ENCODE results near the gene GRM2.

Gene GRM2

DNA sequence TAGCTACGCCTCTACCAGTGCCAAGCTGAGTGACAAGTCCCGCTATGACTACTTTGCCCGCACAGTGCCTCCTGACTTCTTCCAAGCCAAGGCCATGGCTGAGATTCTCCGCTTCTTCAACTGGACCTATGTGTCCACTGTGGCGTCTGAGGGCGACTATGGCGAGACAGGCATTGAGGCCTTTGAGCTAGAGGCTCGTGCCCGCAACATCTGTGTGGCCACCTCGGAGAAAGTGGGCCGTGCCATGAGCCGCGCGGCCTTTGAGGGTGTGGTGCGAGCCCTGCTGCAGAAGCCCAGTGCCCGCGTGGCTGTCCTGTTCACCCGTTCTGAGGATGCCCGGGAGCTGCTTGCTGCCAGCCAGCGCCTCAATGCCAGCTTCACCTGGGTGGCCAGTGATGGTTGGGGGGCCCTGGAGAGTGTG is 5.7 kb downstream of the GRM2 start:
- DNase-seq (ENCODE audit: low read depth) = no peak
- H3K4me3 ChIP-seq (ENCODE audit: low read depth, low read length) = no peak overlapping the region
- TF ChIP-seq, protein P1, sequence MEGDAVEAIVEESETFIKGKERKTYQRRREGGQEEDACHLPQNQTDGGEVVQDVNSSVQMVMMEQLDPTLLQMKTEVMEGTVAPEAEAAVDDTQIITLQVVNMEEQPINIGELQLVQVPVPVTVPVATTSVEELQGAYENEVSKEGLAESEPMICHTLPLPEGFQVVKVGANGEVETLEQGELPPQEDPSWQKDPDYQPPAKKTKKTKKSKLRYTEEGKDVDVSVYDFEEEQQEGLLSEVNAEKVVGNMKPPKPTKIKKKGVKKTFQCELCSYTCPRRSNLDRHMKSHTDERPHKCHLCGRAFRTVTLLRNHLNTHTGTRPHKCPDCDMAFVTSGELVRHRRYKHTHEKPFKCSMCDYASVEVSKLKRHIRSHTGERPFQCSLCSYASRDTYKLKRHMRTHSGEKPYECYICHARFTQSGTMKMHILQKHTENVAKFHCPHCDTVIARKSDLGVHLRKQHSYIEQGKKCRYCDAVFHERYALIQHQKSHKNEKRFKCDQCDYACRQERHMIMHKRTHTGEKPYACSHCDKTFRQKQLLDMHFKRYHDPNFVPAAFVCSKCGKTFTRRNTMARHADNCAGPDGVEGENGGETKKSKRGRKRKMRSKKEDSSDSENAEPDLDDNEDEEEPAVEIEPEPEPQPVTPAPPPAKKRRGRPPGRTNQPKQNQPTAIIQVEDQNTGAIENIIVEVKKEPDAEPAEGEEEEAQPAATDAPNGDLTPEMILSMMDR (IDR thresholded peaks at IDR 0.05; ENCODE audit: low read depth, low read length, missing control alignments) = no peak
- in situ Hi-C loops (cut with HindIII; ENCODE audit: low sequenced_read_pairs) = no loop called here

DNA sequence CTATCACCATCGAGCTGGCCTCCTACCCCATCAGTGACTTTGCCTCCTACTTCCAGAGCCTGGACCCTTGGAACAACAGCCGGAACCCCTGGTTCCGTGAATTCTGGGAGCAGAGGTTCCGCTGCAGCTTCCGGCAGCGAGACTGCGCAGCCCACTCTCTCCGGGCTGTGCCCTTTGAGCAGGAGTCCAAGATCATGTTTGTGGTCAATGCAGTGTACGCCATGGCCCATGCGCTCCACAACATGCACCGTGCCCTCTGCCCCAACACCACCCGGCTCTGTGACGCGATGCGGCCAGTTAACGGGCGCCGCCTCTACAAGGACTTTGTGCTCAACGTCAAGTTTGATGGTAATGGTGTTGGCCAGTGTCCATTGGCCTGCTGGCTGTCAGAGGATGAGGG is 6.1 kb downstream of the GRM2 start:
- no peak overlapping the region for H3K4me3 ChIP-seq (ENCODE audit: low read depth, low read length)
- in situ Hi-C loops (cut with HindIII; ENCODE audit: low sequenced_read_pairs) = no loop called here
- TF ChIP-seq, protein P1 (IDR thresholded peaks at IDR 0.05; ENCODE audit: low read depth, low read length, missing control alignments) = no peak
- DNase-seq (ENCODE audit: low read depth) = no peak

DNA sequence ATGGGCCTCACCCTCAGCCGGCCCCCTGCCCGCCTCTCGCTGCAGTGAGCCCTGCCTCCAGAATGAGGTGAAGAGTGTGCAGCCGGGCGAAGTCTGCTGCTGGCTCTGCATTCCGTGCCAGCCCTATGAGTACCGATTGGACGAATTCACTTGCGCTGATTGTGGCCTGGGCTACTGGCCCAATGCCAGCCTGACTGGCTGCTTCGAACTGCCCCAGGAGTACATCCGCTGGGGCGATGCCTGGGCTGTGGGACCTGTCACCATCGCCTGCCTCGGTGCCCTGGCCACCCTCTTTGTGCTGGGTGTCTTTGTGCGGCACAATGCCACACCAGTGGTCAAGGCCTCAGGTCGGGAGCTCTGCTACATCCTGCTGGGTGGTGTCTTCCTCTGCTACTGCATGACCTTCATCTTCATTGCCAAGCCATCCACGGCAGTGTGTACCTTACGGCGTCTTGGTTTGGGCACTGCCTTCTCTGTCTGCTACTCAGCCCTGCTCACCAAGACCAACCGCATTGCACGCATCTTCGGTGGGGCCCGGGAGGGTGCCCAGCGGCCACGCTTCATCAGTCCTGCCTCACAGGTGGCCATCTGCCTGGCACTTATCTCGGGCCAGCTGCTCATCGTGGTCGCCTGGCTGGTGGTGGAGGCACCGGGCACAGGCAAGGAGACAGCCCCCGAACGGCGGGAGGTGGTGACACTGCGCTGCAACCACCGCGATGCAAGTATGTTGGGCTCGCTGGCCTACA is 8.5 kb downstream of the GRM2 start:
- TF ChIP-seq, protein P1 (IDR thresholded peaks at IDR 0.05; ENCODE audit: low read depth, low read length, missing control alignments) = no peak
- in situ Hi-C loops (cut with HindIII; ENCODE audit: low sequenced_read_pairs) = no loop called here
- no peak for DNase-seq (ENCODE audit: low read depth)

DNA sequence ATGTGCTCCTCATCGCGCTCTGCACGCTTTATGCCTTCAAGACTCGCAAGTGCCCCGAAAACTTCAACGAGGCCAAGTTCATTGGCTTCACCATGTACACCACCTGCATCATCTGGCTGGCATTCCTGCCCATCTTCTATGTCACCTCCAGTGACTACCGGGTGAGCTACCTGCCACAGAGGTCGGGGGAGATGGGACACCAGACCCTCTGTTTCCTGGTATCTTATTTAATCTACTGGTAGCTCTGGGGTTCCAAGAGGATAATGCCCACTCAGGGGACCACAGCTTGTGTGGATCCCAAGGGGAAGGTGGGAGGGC is 9.1 kb downstream of the GRM2 start:
- TF ChIP-seq, protein P1 (IDR thresholded peaks at IDR 0.05; ENCODE audit: low read depth, low read length, missing control alignments) = no peak
- H3K4me3 ChIP-seq (ENCODE audit: low read depth, low read length) = no peak overlapping the region
- in situ Hi-C loops (cut with HindIII; ENCODE audit: low sequenced_read_pairs) = no loop called here
- DNase-seq (ENCODE audit: low read depth) = no peak

More for the DNA sequence above, 8.5 kb downstream of the GRM2 start:
- no peak overlapping the region for H3K4me3 ChIP-seq (ENCODE audit: low read depth, low read length)

DNA sequence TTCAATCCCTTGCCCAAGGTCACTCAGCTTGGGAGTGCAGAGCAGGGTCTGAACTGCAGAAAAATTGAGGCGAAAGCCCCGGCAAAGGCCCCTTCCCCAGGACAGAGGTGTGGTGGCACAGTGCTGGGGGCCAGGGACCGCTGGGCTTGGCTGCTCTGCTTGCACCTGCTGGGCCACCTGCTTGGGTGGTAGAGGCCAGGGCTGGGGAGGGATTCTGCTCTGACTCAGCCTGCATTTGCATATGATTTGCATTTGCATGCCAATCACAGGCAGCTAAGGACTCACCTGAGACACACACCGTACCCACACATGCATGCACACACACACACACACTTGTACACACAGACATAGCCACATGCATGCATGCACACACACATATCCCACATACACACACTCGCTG is 9.9 kb downstream of the GRM2 start:
- no peak overlapping the region for H3K4me3 ChIP-seq (ENCODE audit: low read depth, low read length)
- DNase-seq (ENCODE audit: low read depth) = no peak
- in situ Hi-C loops (cut with HindIII; ENCODE audit: low sequenced_read_pairs) = no loop called here
- TF ChIP-seq, protein P1 (IDR thresholded peaks at IDR 0.05; ENCODE audit: low read depth, low read length, missing control alignments) = no peak

DNA sequence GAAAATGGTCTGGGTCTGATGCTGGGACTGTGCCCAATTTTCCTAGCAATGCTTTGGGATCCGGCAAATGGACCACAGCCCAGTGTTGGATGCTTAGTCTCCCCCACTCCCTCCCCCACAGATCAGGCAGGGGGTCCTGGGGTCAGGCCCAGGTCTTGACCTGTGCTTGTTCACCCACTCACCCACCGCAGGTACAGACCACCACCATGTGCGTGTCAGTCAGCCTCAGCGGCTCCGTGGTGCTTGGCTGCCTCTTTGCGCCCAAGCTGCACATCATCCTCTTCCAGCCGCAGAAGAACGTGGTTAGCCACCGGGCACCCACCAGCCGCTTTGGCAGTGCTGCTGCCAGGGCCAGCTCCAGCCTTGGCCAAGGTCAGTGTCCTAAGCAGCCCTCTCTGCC is 10.6 kb downstream of the GRM2 start:
- TF ChIP-seq, protein P1 (IDR thresholded peaks at IDR 0.05; ENCODE audit: low read depth, low read length, missing control alignments) = no peak
- no peak overlapping the region for H3K4me3 ChIP-seq (ENCODE audit: low read depth, low read length)
- in situ Hi-C loops (cut with HindIII; ENCODE audit: low sequenced_read_pairs) = no loop called here
- DNase-seq (ENCODE audit: low read depth) = no peak

Data from astrocyte of the cerebellum (primary cell).